ENCODE measurements around the gene PRKAG2. TPM values are rescaled to one million over a fixed set of nuclear protein-coding genes. Genes with fewer than 3 reads are reported as not detected.

The PRKAG2 gene
- polyA plus RNA-seq, 3 donors: 29.2 to 59.8 (median 30.9) TPM

DNA sequence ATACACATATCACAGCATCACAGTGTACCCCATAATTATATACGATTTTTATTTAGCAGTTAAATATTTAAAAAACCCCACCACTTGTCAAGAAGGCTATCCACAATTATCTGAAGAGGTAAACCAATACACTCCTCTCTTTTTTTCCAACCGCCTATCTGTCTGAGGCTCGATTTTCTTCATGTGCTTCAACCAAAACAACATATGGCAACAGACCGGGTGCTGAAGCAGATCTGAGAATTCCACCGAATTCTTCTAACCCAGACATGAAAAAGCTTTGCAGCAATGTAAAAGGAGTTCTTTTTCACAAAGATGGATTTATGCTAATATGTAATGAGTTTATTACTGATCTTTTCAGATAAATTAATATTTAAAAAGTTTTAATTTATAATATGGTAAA lies 224.8 kb downstream of the PRKAG2 start:
- Mint-ChIP-seq H3K4me1 (peaks cover 21% of the 10 kb centered on the region), H3K36me3 (peaks cover 21 to 37% of the 10 kb centered on the region in 2 donors), H3K4me3 (no peak overlapping the region), H3K27me3 (ENCODE audit: low read depth in 3 of 3) (peaks cover 0 to 3% (median 0%) of the 10 kb centered on the region in 3 donors), H3K27ac (peak overlapping the region in 3 of 7 donors; percentile 79 to 92 (median 88)), H3K9me3 (no peaks in the 10 kb centered on the region)
- H4K20me1 ChIP-seq (ENCODE audit: insufficient read depth, low read length): peaks cover 86% of the 10 kb centered on the region
- H3K36me3 ChIP-seq (replicated peaks in 1 of 2; ENCODE audit: control insufficient read depth in 1 of 2, insufficient read depth in 2 of 2, low read length in 2 of 2): peaks cover 1 to 33% of the 10 kb centered on the region in 2 donors
- H3K9me3 ChIP-seq (replicated peaks in 1 of 2; ENCODE audit: control insufficient read depth in 1 of 2, insufficient read depth in 1 of 2, low read length in 2 of 2): no peaks in the 10 kb centered on the region
- WGBS (ENCODE audit: insufficient coverage): 93% methylated on average over 2 of the region's 5 CpGs
- peak overlapping the region in 1 of 2 donors; percentile 64 for H3K27ac ChIP-seq (ENCODE audit: low read depth in 1 of 2, low read length in 2 of 2)
- no peak for DNase-seq
- H2AFZ ChIP-seq (ENCODE audit: insufficient read depth, low read depth, low read length, poor library complexity, severe bottlenecking): no peak overlapping the region
- H3K4me3 ChIP-seq (replicated peaks in 1 of 3; ENCODE audit: low read depth in 2 of 3, low read length in 3 of 3): no peak overlapping the region
- no peaks in the 10 kb centered on the region for H3K27me3 ChIP-seq (ENCODE audit: control insufficient read depth in 2 of 2, insufficient read depth in 2 of 2, low read length in 2 of 2)
- H3K4me2 ChIP-seq (replicated peaks; ENCODE audit: extremely low read depth, low read length, poor library complexity, severe bottlenecking): no peak overlapping the region
- TF ChIP-seq, protein P1, sequence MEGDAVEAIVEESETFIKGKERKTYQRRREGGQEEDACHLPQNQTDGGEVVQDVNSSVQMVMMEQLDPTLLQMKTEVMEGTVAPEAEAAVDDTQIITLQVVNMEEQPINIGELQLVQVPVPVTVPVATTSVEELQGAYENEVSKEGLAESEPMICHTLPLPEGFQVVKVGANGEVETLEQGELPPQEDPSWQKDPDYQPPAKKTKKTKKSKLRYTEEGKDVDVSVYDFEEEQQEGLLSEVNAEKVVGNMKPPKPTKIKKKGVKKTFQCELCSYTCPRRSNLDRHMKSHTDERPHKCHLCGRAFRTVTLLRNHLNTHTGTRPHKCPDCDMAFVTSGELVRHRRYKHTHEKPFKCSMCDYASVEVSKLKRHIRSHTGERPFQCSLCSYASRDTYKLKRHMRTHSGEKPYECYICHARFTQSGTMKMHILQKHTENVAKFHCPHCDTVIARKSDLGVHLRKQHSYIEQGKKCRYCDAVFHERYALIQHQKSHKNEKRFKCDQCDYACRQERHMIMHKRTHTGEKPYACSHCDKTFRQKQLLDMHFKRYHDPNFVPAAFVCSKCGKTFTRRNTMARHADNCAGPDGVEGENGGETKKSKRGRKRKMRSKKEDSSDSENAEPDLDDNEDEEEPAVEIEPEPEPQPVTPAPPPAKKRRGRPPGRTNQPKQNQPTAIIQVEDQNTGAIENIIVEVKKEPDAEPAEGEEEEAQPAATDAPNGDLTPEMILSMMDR (IDR thresholded peaks at IDR 0.05): no peak
- H3K79me2 ChIP-seq (ENCODE audit: insufficient read depth, low read length): no peaks in the 10 kb centered on the region
- intact Hi-C loops (cut with micrococcal nuclease): no loop called here
- peaks cover 19 to 23% of the 10 kb centered on the region in 2 donors for H3K4me1 ChIP-seq (ENCODE audit: control insufficient read depth in 1 of 2, insufficient read depth in 2 of 2, low read length in 2 of 2)
- no peak overlapping the region for H3K9ac ChIP-seq (ENCODE audit: insufficient read depth, low read length, poor library complexity, severe bottlenecking)

DNA sequence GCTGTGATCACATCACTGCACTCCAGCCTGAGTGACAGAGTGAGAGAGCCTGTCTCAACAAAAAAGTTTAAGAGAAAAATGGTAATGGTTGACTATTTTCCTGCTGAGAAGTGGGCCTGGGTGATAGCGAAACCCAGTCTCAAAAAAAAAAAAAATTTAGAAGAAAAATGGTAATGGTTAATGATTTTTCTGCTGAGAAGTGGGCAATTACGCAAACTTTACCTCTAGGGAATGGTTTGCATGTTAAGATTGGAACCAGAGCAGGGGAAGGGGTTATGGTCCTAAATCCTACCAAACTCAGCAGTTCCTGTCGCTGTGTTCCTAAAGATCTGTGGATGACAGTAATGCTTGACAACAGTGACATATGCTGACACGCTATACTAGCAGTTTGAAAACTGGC lies 226.8 kb downstream of the PRKAG2 start:
- H4K20me1 ChIP-seq (ENCODE audit: insufficient read depth, low read length): peaks cover 80% of the 10 kb centered on the region
- no peak overlapping the region for H2AFZ ChIP-seq (ENCODE audit: insufficient read depth, low read depth, low read length, poor library complexity, severe bottlenecking)
- DNase-seq: no peak
- Mint-ChIP-seq H3K36me3 (peaks cover 33 to 45% of the 10 kb centered on the region in 2 donors), H3K27me3 (ENCODE audit: low read depth in 3 of 3) (peaks cover 0 to 3% (median 0%) of the 10 kb centered on the region in 3 donors), H3K4me3 (no peak overlapping the region), H3K27ac (peak overlapping the region in 1 of 7 donors; percentile 25), H3K9me3 (peaks cover 0 to 2% (median 1%) of the 10 kb centered on the region in 7 donors), H3K4me1 (peaks cover 21% of the 10 kb centered on the region)
- peaks cover 0 to 2% of the 10 kb centered on the region in 2 donors for H3K9me3 ChIP-seq (replicated peaks in 1 of 2; ENCODE audit: control insufficient read depth in 1 of 2, insufficient read depth in 1 of 2, low read length in 2 of 2)
- H3K27ac ChIP-seq (ENCODE audit: low read depth in 1 of 2, low read length in 2 of 2): peak overlapping the region in 1 of 2 donors; percentile 56
- 97% methylated on average over 3 of the region's 4 CpGs for WGBS (ENCODE audit: insufficient coverage)
- H3K4me1 ChIP-seq (ENCODE audit: control insufficient read depth in 1 of 2, insufficient read depth in 2 of 2, low read length in 2 of 2): peaks cover 19 to 23% of the 10 kb centered on the region in 2 donors
- H3K27me3 ChIP-seq (ENCODE audit: control insufficient read depth in 2 of 2, insufficient read depth in 2 of 2, low read length in 2 of 2): no peaks in the 10 kb centered on the region
- no peak overlapping the region for H3K4me2 ChIP-seq (replicated peaks; ENCODE audit: extremely low read depth, low read length, poor library complexity, severe bottlenecking)
- TF ChIP-seq, protein P1 (IDR thresholded peaks at IDR 0.05): no peak
- H3K9ac ChIP-seq (ENCODE audit: insufficient read depth, low read length, poor library complexity, severe bottlenecking): no peak overlapping the region
- H3K4me3 ChIP-seq (replicated peaks in 1 of 3; ENCODE audit: low read depth in 2 of 3, low read length in 3 of 3): no peak overlapping the region
- no peaks in the 10 kb centered on the region for H3K79me2 ChIP-seq (ENCODE audit: insufficient read depth, low read length)
- H3K36me3 ChIP-seq (replicated peaks in 1 of 2; ENCODE audit: control insufficient read depth in 1 of 2, insufficient read depth in 2 of 2, low read length in 2 of 2): peaks cover 5 to 48% of the 10 kb centered on the region in 2 donors
- intact Hi-C loops (cut with micrococcal nuclease): no loop called here
